Endothelial cell of umbilical vein (primary cell): ENCODE results near the gene HOXC9. TPM values are rescaled to one million over a fixed set of nuclear protein-coding genes. Genes with fewer than 3 reads are reported as not detected.

Source experiments
- BruUV-seq: library from RNA; stranded (reverse); fragments of 400-500 nt; replicated peaks from 2 replicates; lab custom pipeline; 2021; lab: Mats Ljungman, UMichigan
- CTCF ChIA-PET: fragments of 300-600, 350-600 bp; sonication (Branson Sonifier 250); formaldehyde crosslinking; loops from one replicate; lab custom pipeline; 2021; ENCODE audit warnings: antibody characterized with exemption, inconsistent platforms; lab: Charles Lee
- POLR2A ChIA-PET: fragments of 300-600, 350-600 bp; sonication (Branson Sonifier 250); formaldehyde crosslinking; loops from one replicate; lab custom pipeline; 2021; ENCODE audit warnings: antibody characterized with exemption, inconsistent platforms; lab: Charles Lee
- DNase-seq: peaks from one replicate; pipeline ENCODE4 v3.0.0-alpha.2; 2011; ENCODE audit warnings: low read depth, low spot score
- FAIRE-seq: peaks from 2 replicates; lab custom pipeline; 2011; peaks lifted over from hg19 to GRCh38; lab: Jason Lieb, UNC
- H2AFZ ChIP-seq: 2 replicates; pipeline ENCODE4 v1.6.0; 2012; ENCODE audit warnings: low read depth, low read length, control low read depth, inconsistent platforms
- H3K27ac ChIP-seq: 2 replicates; pipeline ENCODE4 v1.5.1; 2011; ENCODE audit warnings: low read depth, mild to moderate bottlenecking, control low read depth, low read length, moderate library complexity; ENCODE audit not compliant: insufficient read depth
- H3K27me3 ChIP-seq, 2 experiments: 2 replicates each; pipeline versions ENCODE4 v1.6.0 to v1.6.1; 2011; ENCODE audit warnings: low read length in 2 of 2, mixed read lengths in 1 of 2; ENCODE audit not compliant: control insufficient read depth in 2 of 2, insufficient read depth in 2 of 2
- H3K36me3 ChIP-seq, 2 experiments: 2 replicates in 1 of 2; 3 replicates in 1 of 2; pipeline ENCODE4 v1.5.1; 2011; ENCODE audit warnings: low read length in 2 of 2, mild to moderate bottlenecking in 1 of 2, moderate library complexity in 1 of 2; ENCODE audit not compliant: control insufficient read depth in 2 of 2, insufficient read depth in 2 of 2; ENCODE audit errors: extremely low read depth in 1 of 2
- H3K4me1 ChIP-seq: 3 replicates; pipeline ENCODE4 v1.5.1; 2011; ENCODE audit warnings: mild to moderate bottlenecking, low read length; ENCODE audit not compliant: control insufficient read depth, insufficient read depth; ENCODE audit errors: extremely low read depth
- H3K4me2 ChIP-seq: 2 replicates; pipeline ENCODE4 v1.6.1; 2011; ENCODE audit warnings: low read length, control low read depth, mixed read lengths; ENCODE audit not compliant: insufficient read depth
- H3K4me3 ChIP-seq, 3 experiments: fragments of 200-600 bp in 1 of 3; sonication (generic), shearing (Covaris generic) in 1 of 3; replicated peaks in 1 of 3; 2 replicates each; pipeline ENCODE4 v1.5.1; 2011 to 2016; ENCODE audit warnings: control low read depth in 3 of 3, low read length in 3 of 3, mild to moderate bottlenecking in 2 of 3, inconsistent platforms in 1 of 3, low read depth in 1 of 3, moderate library complexity in 1 of 3; ENCODE audit not compliant: insufficient read depth in 1 of 3
- H3K79me2 ChIP-seq: 2 replicates; pipeline ENCODE4 v1.6.0; 2012; ENCODE audit warnings: low read length, inconsistent platforms; ENCODE audit not compliant: control insufficient read depth, insufficient read depth
- H3K9ac ChIP-seq: replicated peaks from 2 replicates; pipeline ENCODE3; 2011; ENCODE audit warnings: low read length, control low read depth; ENCODE audit not compliant: insufficient read depth; ENCODE audit errors: extremely low read depth
- H3K9me1 ChIP-seq: replicated peaks from 3 replicates; pipeline ENCODE4 v1.6.0; 2011; ENCODE audit warnings: mild to moderate bottlenecking, low read length; ENCODE audit not compliant: control insufficient read depth, insufficient read depth; ENCODE audit errors: extremely low read depth
- H3K9me3 ChIP-seq: replicated peaks from 2 replicates; pipeline ENCODE4 v1.5.1; 2012; ENCODE audit warnings: low read length, inconsistent platforms; ENCODE audit not compliant: control insufficient read depth, insufficient read depth
- H4K20me1 ChIP-seq: replicated peaks from 2 replicates; pipeline ENCODE3; 2011; ENCODE audit warnings: mild to moderate bottlenecking, low read length; ENCODE audit not compliant: control insufficient read depth, insufficient read depth; ENCODE audit errors: extremely low read depth
- CTCF ChIP-seq, 2 donors: IDR thresholded peaks; 1 replicate in 1 of 2; 2 replicates in 1 of 2; pipeline ENCODE4 v1.5.1; 2011; ENCODE audit warnings: low read length in 2 of 2, mild to moderate bottlenecking in 2 of 2, moderate library complexity in 2 of 2, control low read depth in 1 of 2, inconsistent platforms in 1 of 2, low read depth in 1 of 2; ENCODE audit not compliant: insufficient read depth in 1 of 2; ENCODE audit errors: extremely low read depth in 1 of 2
- EZH2 ChIP-seq: IDR thresholded peaks from 2 replicates; pipeline ENCODE4 v1.6.1; 2012; ENCODE audit warnings: borderline replicate concordance, low read depth, mild to moderate bottlenecking, moderate library complexity, low read length, inconsistent platforms; ENCODE audit not compliant: severe bottlenecking
- FOS ChIP-seq: IDR thresholded peaks from 2 replicates; pipeline ENCODE4 v1.6.1; 2011; ENCODE audit warnings: mild to moderate bottlenecking, low read length, moderate library complexity, borderline replicate concordance; ENCODE audit not compliant: insufficient read depth
- MAX ChIP-seq: IDR thresholded peaks from 2 replicates; pipeline ENCODE4 v1.6.1; 2011; ENCODE audit not compliant: insufficient read depth, insufficient read length
- dilution Hi-C: fragments of 300-500 bp; cut with MboI; formaldehyde crosslinking; loops from one replicate; pipeline ENCODE4 v1.15.0; 2019; ENCODE audit warnings: low sequenced_read_pairs; ENCODE audit not compliant: extremely low pct_ligation_motif_present
- intact Hi-C: fragments of 100-400 bp; cut with micrococcal nuclease; formaldehyde crosslinking; loops from one replicate; pipeline ENCODE4 v1.10.0; 2022
- polyA plus RNA-seq, 4 experiments: library from polyadenylated mRNA; depleted of rRNA in 3 of 4; stranded (reverse) in 3 of 4; unstranded in 1 of 4; fragments of >200 nt; gene quantifications; 2 replicates each; pipeline versions ENCODE4 v1.2.1 to v1.2.3, GENCODE V29; 2011 to 2012; ENCODE audit warnings: missing spikeins in 1 of 4
- total RNA-seq: library from RNA; stranded (reverse); gene quantifications from 2 replicates; pipeline ENCODE4 v1.2.3, GENCODE V29; 2021

Gene HOXC9
- total and polyA plus RNA-seq, 2 donors (not counting 3 experiments of a cell fraction or from before 2014, with no cell fraction given): 0.40 to 0.58 TPM

GRCh38 chr12:54031480-54031879 lies 31.5 kb downstream of the HOXC9 start:
- H3K4me1 ChIP-seq: no peaks in the 10 kb centered on the region
- no peak for DNase-seq

More at GRCh38 chr12:54031480-54031879, 31.5 kb downstream of the HOXC9 start:
- Histone ChIP-seq H2AFZ (no peak overlapping the region), H3K4me3 (no peak overlapping the region), H3K27ac (no peak overlapping the region), H3K9me3 (no peaks in the 10 kb centered on the region), H3K4me2 (no peak overlapping the region), H4K20me1 (no peaks in the 10 kb centered on the region), H3K36me3 (no peaks in the 10 kb centered on the region), H3K27me3 (peaks cover 83 to 91% of the 10 kb centered on the region in 2 experiments), H3K9ac (no peak overlapping the region), H3K9me1 (no peaks in the 10 kb centered on the region), H3K79me2 (no peaks in the 10 kb centered on the region)
- no TSS peak for BruUV-seq
- FAIRE-seq: no peak
- TF ChIP-seq CTCF (IDR thresholded peaks at IDR 0.05; ENCODE audit: extremely low read depth in 1 of 2, insufficient read depth in 1 of 2, low read depth in 1 of 2, low read length in 2 of 2): no peak
- TF ChIP-seq FOS: no peak
- TF ChIP-seq MAX: no peak
- peak; percentile 68 for TF ChIP-seq EZH2
- POLR2A ChIA-PET: no interaction called here
- CTCF ChIA-PET: interaction anchor here (1.0 to 6.1 kb wide), 7 partner anchors 8 to 176 kb away, joined by 3 to 91 read pairs (median 19); partner anchors contain the start of gene HOXC8
- intact Hi-C loops (no loop called here), dilution Hi-C loops (no loop called here)
